ENCODE results near the gene AGO1.
"Not testable (repeated sequence)": the region's sequence is repeated elsewhere in the genome, so short reads cannot be mapped to it uniquely, and the experiment has no call there.

Gene AGO1

GRCh38 chr1:35869245-35869950 is 13.6 kb upstream of the AGO1 start:
- not testable (repeated sequence) for DNase-seq (ENCODE audit: low spot score)

- no peak for DNase-seq (ENCODE audit: low spot score)
These were observed 12.2 kb upstream of the AGO1 start for GRCh38 chr1:35870651-35871309.

GRCh38 chr1:35873243-35873750 is 9.7 kb upstream of the AGO1 start:
- no peak for DNase-seq (ENCODE audit: low spot score)

- not testable (repeated sequence) for DNase-seq (ENCODE audit: low spot score)
These were observed 8.9 kb upstream of the AGO1 start for GRCh38 chr1:35874115-35874514.

- DNase-seq (ENCODE audit: low spot score), result peak; percentile 55
These were observed 6.0 kb upstream of the AGO1 start for GRCh38 chr1:35876988-35877387.

GRCh38 chr1:35881850-35882273 is 1.1 kb upstream of the AGO1 start:
- DNase-seq (ENCODE audit: low spot score), result no peak

- DNase-seq (ENCODE audit: low spot score), result no peak
These were observed 444 bp upstream of the AGO1 start for GRCh38 chr1:35882586-35882944.

- peak; percentile 65 for DNase-seq (ENCODE audit: low spot score)
These were observed 659 bp downstream of the AGO1 start for GRCh38 chr1:35883635-35884101.

- DNase-seq (ENCODE audit: low spot score), result no peak
These were observed 1.9 kb downstream of the AGO1 start for GRCh38 chr1:35884934-35885333.

GRCh38 chr1:35885961-35886558 is 3.1 kb downstream of the AGO1 start:
- no peak for DNase-seq (ENCODE audit: low spot score)

- no peak for DNase-seq (ENCODE audit: low spot score)
These were observed 3.8 kb downstream of the AGO1 start for GRCh38 chr1:35886577-35887431.

GRCh38 chr1:35887508-35887907 is 4.5 kb downstream of the AGO1 start:
- DNase-seq (ENCODE audit: low spot score), result no peak

GRCh38 chr1:35888255-35888654 is 5.2 kb downstream of the AGO1 start:
- DNase-seq (ENCODE audit: low spot score), result no peak

- not testable (repeated sequence) for DNase-seq (ENCODE audit: low spot score)
These were observed 6.0 kb downstream of the AGO1 start for GRCh38 chr1:35888981-35889380.

- DNase-seq (ENCODE audit: low spot score), result no peak
These were observed 10.3 kb downstream of the AGO1 start for GRCh38 chr1:35893051-35893879.

GRCh38 chr1:35894183-35894582 is 11.2 kb downstream of the AGO1 start:
- no peak for DNase-seq (ENCODE audit: low spot score)

GRCh38 chr1:35894656-35895055 is 11.6 kb downstream of the AGO1 start:
- no peak for DNase-seq (ENCODE audit: low spot score)

GRCh38 chr1:35899941-35900340 is 16.9 kb downstream of the AGO1 start:
- no peak for DNase-seq (ENCODE audit: low spot score)

GRCh38 chr1:35901235-35901634 is 18.2 kb downstream of the AGO1 start:
- no peak for DNase-seq (ENCODE audit: low spot score)

GRCh38 chr1:35902671-35903070 is 19.7 kb downstream of the AGO1 start:
- DNase-seq (ENCODE audit: low spot score), result no peak

GRCh38 chr1:35914717-35915116 is 31.7 kb downstream of the AGO1 start:
- DNase-seq (ENCODE audit: low spot score), result no peak

Data from AG08396 (cell line).